GM21381 (cell line): Measurements from ENCODE around the gene TOMM22.
"Not testable (repeated sequence)": the region's sequence is repeated elsewhere in the genome, so short reads cannot be mapped to it uniquely, and the experiment has no call there.

ENCODE experiments used
- ATAC-seq: cut with Tn5 transposase; IDR thresholded peaks from one replicate; pipeline ENCODE4 v1.9.1; 2021; ENCODE audit warnings: mild to moderate bottlenecking, moderate library complexity; ENCODE audit not compliant: unreplicated experiment

The TOMM22 gene

GRCh38 chr22:38681582-38682335, at the start of gene TOMM22:
TOMM22 (plus strand) TSS chr22:38681957; CDS start chr22:38681979, 22 bp downstream.
- ATAC-seq: peak; percentile 97

GRCh38 chr22:38632528-38632927, 49.2 kb upstream of the TOMM22 start:
- ATAC-seq: no peak

GRCh38 chr22:38638216-38638615, 43.5 kb upstream of the TOMM22 start:
- no peak for ATAC-seq

- ATAC-seq: no peak
Measured at GRCh38 chr22:38638728-38639127, 43.0 kb upstream of the TOMM22 start.

- ATAC-seq: no peak
Measured at GRCh38 chr22:38641476-38642040, 40.2 kb upstream of the TOMM22 start.

GRCh38 chr22:38644245-38644644, 37.5 kb upstream of the TOMM22 start:
- not testable (repeated sequence) for ATAC-seq

- ATAC-seq: no peak
Measured at GRCh38 chr22:38645430-38645829, 36.3 kb upstream of the TOMM22 start.

- ATAC-seq: no peak
Measured at GRCh38 chr22:38649841-38650522, 31.8 kb upstream of the TOMM22 start.

- no peak for ATAC-seq
Measured at GRCh38 chr22:38652859-38653258, 28.9 kb upstream of the TOMM22 start.

- ATAC-seq: no peak
Measured at GRCh38 chr22:38653741-38654140, 28.0 kb upstream of the TOMM22 start.

- no peak for ATAC-seq
Measured at GRCh38 chr22:38655519-38656255, 26.1 kb upstream of the TOMM22 start.

GRCh38 chr22:38656256-38657044, 25.3 kb upstream of the TOMM22 start, which contains the start of the genes CBY1 and FAM227A:
CBY1 (plus strand) TSS chr22:38656638; CDS start chr22:38668055, 11,417 bp downstream.
FAM227A (minus strand) TSS chr22:38656392; CDS start chr22:38650168, 6,224 bp downstream.
- peak; percentile 88 for ATAC-seq

- ATAC-seq: peak; percentile 41
Measured at GRCh38 chr22:38657045-38657909, 24.5 kb upstream of the TOMM22 start.

- no peak for ATAC-seq
Measured at GRCh38 chr22:38674888-38675287, 6.9 kb upstream of the TOMM22 start.

GRCh38 chr22:38675833-38676232, 5.9 kb upstream of the TOMM22 start:
- ATAC-seq: no peak

- ATAC-seq: no peak
Measured at GRCh38 chr22:38684895-38685294, 3.1 kb downstream of the TOMM22 start.

GRCh38 chr22:38685761-38686160, 4.0 kb downstream of the TOMM22 start:
- ATAC-seq: no peak

- ATAC-seq: no peak
Measured at GRCh38 chr22:38689651-38690050, 7.9 kb downstream of the TOMM22 start.

- ATAC-seq: no peak
Measured at GRCh38 chr22:38694049-38694448, 12.3 kb downstream of the TOMM22 start.
